Measurements from ENCODE around the gene LRCH3. TPM values are rescaled to one million over a fixed set of nuclear protein-coding genes. Genes with fewer than 3 reads are reported as not detected.
A peak's percentile ranks its signal among the peaks of the same experiment; 100 is the strongest.

The LRCH3 gene
- total RNA-seq, 3 donors from 2014 or later = 41.6 to 61.0 (median 49.8) TPM

GRCh38 chr3:197782230-197782629 is 8.8 kb upstream of the LRCH3 start:
- no peaks in the 10 kb centered on the region for H3K36me3 ChIP-seq
- TF ChIP-seq POLR2A (IDR thresholded peaks at IDR 0.05) (no peak), CTCF (IDR thresholded peaks at IDR 0.05) (no peak), POLR2AphosphoS5 (IDR thresholded peaks at IDR 0.05) (no peak)
- no peaks in the 10 kb centered on the region for H3K27me3 ChIP-seq
- no peaks in the 10 kb centered on the region for H3K4me1 ChIP-seq
- intact Hi-C loops (cut with DNase I; ENCODE audit: low total_unique reads) = no loop called here
- no peak for DNase-seq (ENCODE audit: low spot score in 2 of 2)
- H3K4me3 ChIP-seq = no peak overlapping the region
- H3K9me3 ChIP-seq = no peaks in the 10 kb centered on the region
- H3K27ac ChIP-seq = no peak overlapping the region

- H3K4me3 ChIP-seq = no peak overlapping the region
- intact Hi-C loops (cut with DNase I; ENCODE audit: low total_unique reads) = no loop called here
- no peaks in the 10 kb centered on the region for H3K9me3 ChIP-seq
- no peaks in the 10 kb centered on the region for H3K27me3 ChIP-seq
- no peaks in the 10 kb centered on the region for H3K4me1 ChIP-seq
- H3K27ac ChIP-seq = no peak overlapping the region
- no peak for DNase-seq (ENCODE audit: low spot score in 2 of 2)
- no peaks in the 10 kb centered on the region for H3K36me3 ChIP-seq
- TF ChIP-seq POLR2A (IDR thresholded peaks at IDR 0.05) = no peak
- TF ChIP-seq POLR2AphosphoS5 (IDR thresholded peaks at IDR 0.05) = no peak
- TF ChIP-seq CTCF (IDR thresholded peaks at IDR 0.05) = no peak
Measured at GRCh38 chr3:197784019-197784585, 7.0 kb upstream of the LRCH3 start.

GRCh38 chr3:197787412-197787811 is 3.6 kb upstream of the LRCH3 start:
- Histone ChIP-seq H3K4me3 (no peak overlapping the region), H3K9me3 (no peaks in the 10 kb centered on the region), H3K27me3 (no peaks in the 10 kb centered on the region), H3K36me3 (no peaks in the 10 kb centered on the region), H3K4me1 (no peaks in the 10 kb centered on the region), H3K27ac (peak overlapping the region; percentile 4 to 31)
- TF ChIP-seq CTCF (IDR thresholded peaks at IDR 0.05) = no peak
- no peak for TF ChIP-seq POLR2AphosphoS5 (IDR thresholded peaks at IDR 0.05)
- TF ChIP-seq POLR2A (IDR thresholded peaks at IDR 0.05) = no peak
- DNase-seq (ENCODE audit: low spot score in 2 of 2) = no peak
- intact Hi-C loops (cut with DNase I; ENCODE audit: low total_unique reads) = no loop called here

GRCh38 chr3:197789309-197789708 is 1.7 kb upstream of the LRCH3 start:
- intact Hi-C loops (cut with DNase I; ENCODE audit: low total_unique reads) = no loop called here
- H3K9me3 ChIP-seq = no peaks in the 10 kb centered on the region
- TF ChIP-seq POLR2AphosphoS5 (IDR thresholded peaks at IDR 0.05) (no peak), CTCF (IDR thresholded peaks at IDR 0.05) (no peak), POLR2A (IDR thresholded peaks at IDR 0.05) (no peak)
- no peak for DNase-seq (ENCODE audit: low spot score in 2 of 2)
- H3K36me3 ChIP-seq = no peaks in the 10 kb centered on the region
- H3K4me1 ChIP-seq = no peaks in the 10 kb centered on the region
- no peak overlapping the region for H3K4me3 ChIP-seq
- no peaks in the 10 kb centered on the region for H3K27me3 ChIP-seq
- no peak overlapping the region for H3K27ac ChIP-seq

GRCh38 chr3:197790033-197790432 is 1.0 kb upstream of the LRCH3 start:
- no peak for TF ChIP-seq CTCF (IDR thresholded peaks at IDR 0.05)
- no peak for TF ChIP-seq POLR2AphosphoS5 (IDR thresholded peaks at IDR 0.05)
- no peak for TF ChIP-seq POLR2A (IDR thresholded peaks at IDR 0.05)
- intact Hi-C loops (cut with DNase I; ENCODE audit: low total_unique reads) = no loop called here
- Histone ChIP-seq H3K27me3 (no peaks in the 10 kb centered on the region), H3K4me3 (peak overlapping the region in 1 of 3 donors; percentile 97), H3K4me1 (no peaks in the 10 kb centered on the region), H3K9me3 (no peaks in the 10 kb centered on the region), H3K36me3 (no peaks in the 10 kb centered on the region), H3K27ac (no peak overlapping the region)
- no peak for DNase-seq (ENCODE audit: low spot score in 2 of 2)
